ENCODE measurements around the gene SMYD3.

- no peak for TF ChIP-seq CTCF (IDR thresholded peaks at IDR 0.05)
- no peak for TF ChIP-seq POLR2AphosphoS5 (IDR thresholded peaks at IDR 0.05)
Measured at GRCh38 chr1:246415028-246415427, 92.1 kb downstream of the SMYD3 start.
